CD4-positive, alpha-beta T cell treated with Interleukin-1 beta for 1 hour (primary cell): ENCODE results near the gene ATXN7L1.

Source experiments
- DNase-seq, 2 donors: peaks; one replicate each; pipeline ENCODE4 v3.0.0-alpha.2; 2020 to 2022

ATXN7L1 gene

GRCh38 chr7:105691680-105692564 is 184.5 kb downstream of the ATXN7L1 start:
- peak; percentile 85 to 86 for DNase-seq

- DNase-seq: peak; percentile 52 to 69
Observed at GRCh38 chr7:105691082-105691679, 185.2 kb downstream of the ATXN7L1 start.

- DNase-seq: no peak
Observed at GRCh38 chr7:105690325-105690945, 186.0 kb downstream of the ATXN7L1 start.

- DNase-seq: no peak
Observed at GRCh38 chr7:105689067-105689819, 187.2 kb downstream of the ATXN7L1 start.

- no peak for DNase-seq
Observed at GRCh38 chr7:105688617-105689016, 187.8 kb downstream of the ATXN7L1 start.

GRCh38 chr7:105685161-105685560 is 191.2 kb downstream of the ATXN7L1 start:
- DNase-seq: no peak

GRCh38 chr7:105682341-105683060 is 193.9 kb downstream of the ATXN7L1 start:
- DNase-seq: no peak

- DNase-seq: no peak
Observed at GRCh38 chr7:105680505-105681187, 195.8 kb downstream of the ATXN7L1 start.

- DNase-seq: peak in 1 of 2 donors; percentile 47
Observed at GRCh38 chr7:105678811-105679495, 197.4 kb downstream of the ATXN7L1 start.

GRCh38 chr7:105677817-105678573 is 198.4 kb downstream of the ATXN7L1 start:
- DNase-seq: peak; percentile 79

- no peak for DNase-seq
Observed at GRCh38 chr7:105677410-105677730, 199.0 kb downstream of the ATXN7L1 start.

- peak; percentile 65 to 72 for DNase-seq
Observed at GRCh38 chr7:105675934-105676371, 200.4 kb downstream of the ATXN7L1 start.

- DNase-seq: peak in 1 of 2 donors; percentile 28
Observed at GRCh38 chr7:105674200-105674920, 202.0 kb downstream of the ATXN7L1 start.

GRCh38 chr7:105673367-105674084 is 202.9 kb downstream of the ATXN7L1 start:
- no peak for DNase-seq

GRCh38 chr7:105672801-105673200 is 203.6 kb downstream of the ATXN7L1 start:
- DNase-seq: no peak

GRCh38 chr7:105666324-105666723 is 210.1 kb downstream of the ATXN7L1 start:
- DNase-seq: no peak

- DNase-seq: no peak
Observed at GRCh38 chr7:105665684-105666083, 210.7 kb downstream of the ATXN7L1 start.

- no peak for DNase-seq
Observed at GRCh38 chr7:105664816-105665525, 211.4 kb downstream of the ATXN7L1 start.
